Neutrophil (primary cell): ENCODE data around the gene CIT.

Experiments used
- H3K27ac ChIP-seq: fragments of 200-600 bp; sonication (generic); 2 replicates; pipeline ENCODE4 v1.5.1; 2016; ENCODE audit warnings: mild to moderate bottlenecking, moderate library complexity
- H3K27me3 ChIP-seq: fragments of 200-600 bp; sonication (generic); 2 replicates; pipeline ENCODE4 v1.6.0; 2016; ENCODE audit warnings: mild to moderate bottlenecking
- H3K36me3 ChIP-seq: fragments of 200-600 bp; sonication (generic); 2 replicates; pipeline ENCODE4 v1.5.1; 2017
- H3K4me1 ChIP-seq, 2 experiments: fragments of 200-600 bp in 1 of 2; sonication (generic) in 1 of 2; 1 replicate in 1 of 2; 2 replicates in 1 of 2; pipeline versions ENCODE4 v1.5.1 to v1.6.1; 2013 to 2016; ENCODE audit warnings: low read depth in 1 of 2, low read length in 1 of 2, mild to moderate bottlenecking in 1 of 2, moderate library complexity in 1 of 2; ENCODE audit not compliant: control insufficient read depth in 1 of 2, insufficient read depth in 1 of 2
- H3K4me3 ChIP-seq, 2 experiments: fragments of 200-600 bp in 1 of 2; sonication (generic) in 1 of 2; 1 replicate in 1 of 2; 2 replicates in 1 of 2; pipeline ENCODE4 v1.5.1; 2013 to 2016; ENCODE audit warnings: low read depth in 1 of 2, low read length in 1 of 2, mild to moderate bottlenecking in 1 of 2, moderate library complexity in 1 of 2
- H3K9me3 ChIP-seq: fragments of 200-600 bp; sonication (generic); 2 replicates; pipeline ENCODE4 v1.5.1; 2016
- TF ChIP-seq, protein P1 (sequence below): fragments of 200-600 bp; sonication (generic); IDR thresholded peaks from 2 replicates; pipeline ENCODE4 v1.5.1; 2016; ENCODE audit warnings: antibody characterized with exemption

CIT gene

GRCh38 chr12:119673634-119674033 is 203.5 kb downstream of the CIT start:
- Histone ChIP-seq H3K9me3 (no peaks in the 10 kb centered on the region), H3K27me3 (no peaks in the 10 kb centered on the region), H3K27ac (peak overlapping the region; percentile 76), H3K4me1 (peaks cover 59 to 60% of the 10 kb centered on the region in 2 experiments), H3K4me3 (peak overlapping the region in 1 of 2 experiments; percentile 29), H3K36me3 (peaks cover 81% of the 10 kb centered on the region)
- TF ChIP-seq, protein P1, sequence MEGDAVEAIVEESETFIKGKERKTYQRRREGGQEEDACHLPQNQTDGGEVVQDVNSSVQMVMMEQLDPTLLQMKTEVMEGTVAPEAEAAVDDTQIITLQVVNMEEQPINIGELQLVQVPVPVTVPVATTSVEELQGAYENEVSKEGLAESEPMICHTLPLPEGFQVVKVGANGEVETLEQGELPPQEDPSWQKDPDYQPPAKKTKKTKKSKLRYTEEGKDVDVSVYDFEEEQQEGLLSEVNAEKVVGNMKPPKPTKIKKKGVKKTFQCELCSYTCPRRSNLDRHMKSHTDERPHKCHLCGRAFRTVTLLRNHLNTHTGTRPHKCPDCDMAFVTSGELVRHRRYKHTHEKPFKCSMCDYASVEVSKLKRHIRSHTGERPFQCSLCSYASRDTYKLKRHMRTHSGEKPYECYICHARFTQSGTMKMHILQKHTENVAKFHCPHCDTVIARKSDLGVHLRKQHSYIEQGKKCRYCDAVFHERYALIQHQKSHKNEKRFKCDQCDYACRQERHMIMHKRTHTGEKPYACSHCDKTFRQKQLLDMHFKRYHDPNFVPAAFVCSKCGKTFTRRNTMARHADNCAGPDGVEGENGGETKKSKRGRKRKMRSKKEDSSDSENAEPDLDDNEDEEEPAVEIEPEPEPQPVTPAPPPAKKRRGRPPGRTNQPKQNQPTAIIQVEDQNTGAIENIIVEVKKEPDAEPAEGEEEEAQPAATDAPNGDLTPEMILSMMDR: no peak

DNA sequence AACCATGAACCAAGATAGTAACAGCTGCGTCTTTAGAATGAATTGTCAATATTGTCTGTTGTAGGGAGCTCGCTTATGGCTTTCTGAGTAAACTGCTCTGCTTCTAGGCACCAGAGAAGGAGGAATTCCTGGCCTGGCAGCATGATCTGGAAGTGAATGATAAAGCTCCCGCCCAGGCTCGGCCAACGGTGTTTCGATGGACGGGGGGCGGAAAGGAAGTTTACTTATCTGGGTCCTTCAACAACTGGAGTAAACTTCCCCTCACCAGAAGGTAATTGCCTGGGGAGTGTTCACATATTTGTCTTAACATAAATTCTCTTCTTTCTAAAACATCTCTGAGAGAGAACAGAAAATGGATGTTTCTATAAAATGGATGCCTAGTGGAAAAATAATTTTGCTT is 204.9 kb downstream of the CIT start:
- Histone ChIP-seq H3K9me3 (no peaks in the 10 kb centered on the region), H3K27me3 (no peaks in the 10 kb centered on the region), H3K36me3 (peaks cover 67% of the 10 kb centered on the region), H3K4me1 (peaks cover 69 to 71% of the 10 kb centered on the region in 2 experiments), H3K27ac (no peak overlapping the region), H3K4me3 (no peak overlapping the region)
- TF ChIP-seq, protein P1: no peak

GRCh38 chr12:119671070-119671469 is 206.1 kb downstream of the CIT start:
- Histone ChIP-seq H3K4me1 (peaks cover 76 to 82% of the 10 kb centered on the region in 2 experiments), H3K36me3 (peaks cover 55% of the 10 kb centered on the region), H3K4me3 (no peak overlapping the region), H3K27ac (no peak overlapping the region), H3K9me3 (no peaks in the 10 kb centered on the region), H3K27me3 (no peaks in the 10 kb centered on the region)
- TF ChIP-seq, protein P1: no peak

DNA sequence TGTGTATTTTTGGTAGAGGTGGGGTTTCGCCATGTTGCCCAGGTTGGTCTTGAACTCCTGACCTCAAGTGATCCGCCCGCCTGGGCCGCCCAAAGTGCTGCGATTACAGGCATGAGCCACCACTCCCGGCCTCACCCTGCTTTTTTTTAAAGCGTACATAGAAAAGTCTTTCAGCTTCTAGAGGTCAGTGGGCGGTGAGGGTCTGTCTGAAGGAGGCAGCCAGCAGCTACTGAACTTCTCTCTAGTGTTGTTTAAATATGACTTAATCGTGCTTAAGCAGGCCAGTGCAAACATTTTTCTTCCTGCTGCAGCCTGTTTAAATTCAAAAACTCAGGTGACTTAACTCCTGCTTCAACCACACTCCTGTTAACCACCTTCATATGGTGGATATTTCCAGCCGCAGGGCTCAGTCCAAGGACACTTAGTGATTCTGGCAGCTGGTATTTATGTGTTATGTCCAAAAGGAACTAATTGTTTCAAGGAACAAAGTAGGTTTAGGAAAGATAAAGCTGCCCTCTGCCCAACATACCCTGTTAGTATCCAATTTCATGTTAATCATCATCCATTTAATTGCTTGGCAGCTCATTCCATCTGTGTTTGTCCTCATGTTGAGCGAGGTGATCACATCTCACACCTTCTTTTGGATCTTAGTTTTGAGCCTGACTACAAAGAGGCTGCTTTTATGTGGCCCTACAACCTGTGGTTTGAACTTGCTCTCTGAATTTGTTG is 207.2 kb downstream of the CIT start:
- Histone ChIP-seq H3K4me3 (no peak overlapping the region), H3K27ac (no peak overlapping the region), H3K9me3 (no peaks in the 10 kb centered on the region)

GRCh38 chr12:119668324-119668841 is 208.7 kb downstream of the CIT start:
- Histone ChIP-seq H3K27ac (peak overlapping the region; percentile 92), H3K4me1 (peaks cover 54 to 60% of the 10 kb centered on the region in 2 experiments), H3K9me3 (no peaks in the 10 kb centered on the region), H3K4me3 (peak overlapping the region; percentile 67 to 86), H3K36me3 (peaks cover 32% of the 10 kb centered on the region), H3K27me3 (no peaks in the 10 kb centered on the region)
- TF ChIP-seq, protein P1: no peak

More for the DNA sequence above, 207.2 kb downstream of the CIT start:
- Histone ChIP-seq H3K36me3 (peaks cover 44% of the 10 kb centered on the region), H3K27me3 (no peaks in the 10 kb centered on the region), H3K4me1 (peaks cover 69 to 76% of the 10 kb centered on the region in 2 experiments)
- TF ChIP-seq, protein P1: no peak
